ENCODE results near the gene DUSP5.

Gene DUSP5

GRCh38 chr10:110488940-110489339 is 8.8 kb upstream of the DUSP5 start:
- H3K4me1 ChIP-seq, result no peaks in the 10 kb centered on the region
- no peak overlapping the region for H3K4me2 ChIP-seq (ENCODE audit: low read length)
- no peaks in the 10 kb centered on the region for H3K79me2 ChIP-seq
- no peak overlapping the region for H3K9ac ChIP-seq
- no peaks in the 10 kb centered on the region for H3K27me3 ChIP-seq (ENCODE audit: control insufficient read depth, insufficient read depth, low read length)
- H2AFZ ChIP-seq, result no peak overlapping the region
- H3K4me3 ChIP-seq (ENCODE audit: low read depth, low read length), result no peak overlapping the region
- H3K9me3 ChIP-seq (ENCODE audit: control insufficient read depth, low read length), result no peaks in the 10 kb centered on the region
- no peak overlapping the region for H3K27ac ChIP-seq
- H3K36me3 ChIP-seq (ENCODE audit: control insufficient read depth, insufficient read depth, low read length), result no peaks in the 10 kb centered on the region
- no peak for TF ChIP-seq CTCF (IDR thresholded peaks at IDR 0.05)

GRCh38 chr10:110490640-110491039 is 7.1 kb upstream of the DUSP5 start:
- Histone ChIP-seq H3K27ac (no peak overlapping the region), H3K79me2 (no peaks in the 10 kb centered on the region), H2AFZ (no peak overlapping the region), H3K27me3 (ENCODE audit: control insufficient read depth, insufficient read depth, low read length) (no peaks in the 10 kb centered on the region), H3K4me1 (no peaks in the 10 kb centered on the region), H3K9ac (no peak overlapping the region), H3K36me3 (ENCODE audit: control insufficient read depth, insufficient read depth, low read length) (no peaks in the 10 kb centered on the region), H3K4me3 (ENCODE audit: low read depth, low read length) (no peak overlapping the region), H3K9me3 (ENCODE audit: control insufficient read depth, low read length) (no peaks in the 10 kb centered on the region), H3K4me2 (ENCODE audit: low read length) (no peak overlapping the region)
- no peak for TF ChIP-seq CTCF (IDR thresholded peaks at IDR 0.05)

- Histone ChIP-seq H3K27ac (no peak overlapping the region), H3K4me1 (no peaks in the 10 kb centered on the region)
Measured at GRCh38 chr10:110491346-110491745, 6.4 kb upstream of the DUSP5 start.

GRCh38 chr10:110492069-110492822 is 5.5 kb upstream of the DUSP5 start:
- Histone ChIP-seq H3K79me2 (no peaks in the 10 kb centered on the region), H3K4me2 (ENCODE audit: low read length) (no peak overlapping the region), H3K9me3 (ENCODE audit: control insufficient read depth, low read length) (no peaks in the 10 kb centered on the region), H2AFZ (no peak overlapping the region), H3K4me3 (ENCODE audit: low read depth, low read length) (no peak overlapping the region), H3K9ac (no peak overlapping the region), H3K4me1 (no peaks in the 10 kb centered on the region), H3K36me3 (ENCODE audit: control insufficient read depth, insufficient read depth, low read length) (no peaks in the 10 kb centered on the region), H3K27me3 (ENCODE audit: control insufficient read depth, insufficient read depth, low read length) (no peaks in the 10 kb centered on the region), H3K27ac (no peak overlapping the region)
- no peak for TF ChIP-seq CTCF (IDR thresholded peaks at IDR 0.05)

More at GRCh38 chr10:110491346-110491745, 6.4 kb upstream of the DUSP5 start:
- no peak overlapping the region for H2AFZ ChIP-seq
- no peaks in the 10 kb centered on the region for H3K27me3 ChIP-seq (ENCODE audit: control insufficient read depth, insufficient read depth, low read length)
- H3K9me3 ChIP-seq (ENCODE audit: control insufficient read depth, low read length), result no peaks in the 10 kb centered on the region
- no peak overlapping the region for H3K4me3 ChIP-seq (ENCODE audit: low read depth, low read length)
- H3K9ac ChIP-seq, result no peak overlapping the region
- H3K4me2 ChIP-seq (ENCODE audit: low read length), result no peak overlapping the region
- no peak for TF ChIP-seq CTCF (IDR thresholded peaks at IDR 0.05)
- no peaks in the 10 kb centered on the region for H3K79me2 ChIP-seq
- no peaks in the 10 kb centered on the region for H3K36me3 ChIP-seq (ENCODE audit: control insufficient read depth, insufficient read depth, low read length)
